HFFc6 (cell line): ENCODE data around the gene LRP11. TPM values are rescaled to one million over a fixed set of nuclear protein-coding genes. Genes with fewer than 3 reads are reported as not detected.

Source experiments
- DNase-seq: peaks from one replicate; pipeline ENCODE4 v3.0.0-alpha.2; 2018
- H3K27ac Mint-ChIP-seq: 2 replicates; pipeline ENCODE4 v1.8.0; 2020; ENCODE audit warnings: mild to moderate bottlenecking, mixed read lengths
- H3K27me3 Mint-ChIP-seq: 2 replicates; pipeline ENCODE4 v1.8.0; 2021; ENCODE audit warnings: mild to moderate bottlenecking, moderate library complexity, mixed read lengths; ENCODE audit not compliant: insufficient read depth
- H3K36me3 Mint-ChIP-seq: 2 replicates; pipeline ENCODE4 v1.8.0; 2021; ENCODE audit warnings: low read depth, mixed read lengths
- H3K4me1 Mint-ChIP-seq: 2 replicates; pipeline ENCODE4 v1.8.0; 2020; ENCODE audit warnings: low read depth, mixed read lengths
- H3K4me3 Mint-ChIP-seq: 2 replicates; pipeline ENCODE4 v1.8.0; 2020; ENCODE audit warnings: mild to moderate bottlenecking, moderate library complexity, mixed read lengths
- H3K9me3 Mint-ChIP-seq: 2 replicates; pipeline ENCODE4 v1.8.0; 2020; ENCODE audit warnings: mild to moderate bottlenecking, mixed read lengths
- CTCF ChIP-seq: fragments of 200-600 bp; sonication (generic); IDR thresholded peaks from 2 replicates; pipeline ENCODE4 v1.5.0; 2021; ENCODE audit warnings: antibody characterized with exemption, mild to moderate bottlenecking
- total RNA-seq, 6 experiments: library from RNA; stranded (reverse); fragmentation: NEBNext Ultra II Directional; extraction: Animal tissue kit (Norgen Biotek cat#: 25700); gene quantifications; 2 replicates in 1 of 6; 3 replicates in 5 of 6; pipeline ENCODE4 v1.2.3, GENCODE V29; 2021

The LRP11 gene
- total RNA-seq, 6 experiments from 2014 or later: 27.4 to 34.6 (median 30.4) TPM

- TF ChIP-seq CTCF: no peak
- peak overlapping the region; percentile 71 for H3K27ac Mint-ChIP-seq
- DNase-seq: no peak
- H3K9me3 Mint-ChIP-seq: no peaks in the 10 kb centered on the region
- peak overlapping the region; percentile 91 for H3K4me3 Mint-ChIP-seq
- H3K27me3 Mint-ChIP-seq: peaks cover 4% of the 10 kb centered on the region; the same call in 1 of the 2 replicates
- peaks cover 67% of the 10 kb centered on the region for H3K4me1 Mint-ChIP-seq
- no peaks in the 10 kb centered on the region for H3K36me3 Mint-ChIP-seq
These were observed 2.3 kb downstream of the LRP11 start for GRCh38 chr6:149861603-149862423.

- peak overlapping the region; percentile 3; the same call in 1 of the 2 replicates for H3K4me3 Mint-ChIP-seq
- H3K27ac Mint-ChIP-seq: peak overlapping the region; percentile 71
- peaks cover 75% of the 10 kb centered on the region for H3K4me1 Mint-ChIP-seq
These were observed 3.1 kb downstream of the LRP11 start for GRCh38 chr6:149860834-149861602.

GRCh38 chr6:149860513-149860833 is 3.7 kb downstream of the LRP11 start:
- no peak for DNase-seq
- no peak for TF ChIP-seq CTCF
- Mint-ChIP-seq H3K4me1 (peaks cover 80% of the 10 kb centered on the region), H3K36me3 (no peaks in the 10 kb centered on the region), H3K27me3 (no peaks in the 10 kb centered on the region), H3K4me3 (no peak overlapping the region), H3K27ac (peak overlapping the region; percentile 71), H3K9me3 (no peaks in the 10 kb centered on the region)

More at GRCh38 chr6:149860834-149861602, 3.1 kb downstream of the LRP11 start:
- no peak for TF ChIP-seq CTCF
- H3K9me3 Mint-ChIP-seq: no peaks in the 10 kb centered on the region
- H3K36me3 Mint-ChIP-seq: no peaks in the 10 kb centered on the region
- no peaks in the 10 kb centered on the region for H3K27me3 Mint-ChIP-seq
- no peak for DNase-seq

- no peaks in the 10 kb centered on the region for H3K27me3 Mint-ChIP-seq
- H3K36me3 Mint-ChIP-seq: no peaks in the 10 kb centered on the region
- no peak for TF ChIP-seq CTCF
- peak overlapping the region; percentile 55 for H3K27ac Mint-ChIP-seq
- peaks cover 82% of the 10 kb centered on the region for H3K4me1 Mint-ChIP-seq
- no peak for DNase-seq
- H3K9me3 Mint-ChIP-seq: no peaks in the 10 kb centered on the region
- no peak overlapping the region for H3K4me3 Mint-ChIP-seq
These were observed 4.2 kb downstream of the LRP11 start for GRCh38 chr6:149859938-149860337.

- DNase-seq: peak; percentile 92
- H3K4me3 Mint-ChIP-seq: peak overlapping the region; percentile 45; the same call in 1 of the 2 replicates
- no peaks in the 10 kb centered on the region for H3K36me3 Mint-ChIP-seq
- H3K4me1 Mint-ChIP-seq: peaks cover 84% of the 10 kb centered on the region
- H3K27me3 Mint-ChIP-seq: no peaks in the 10 kb centered on the region
- H3K27ac Mint-ChIP-seq: peak overlapping the region; percentile 55
- TF ChIP-seq CTCF: no peak
- no peaks in the 10 kb centered on the region for H3K9me3 Mint-ChIP-seq
These were observed 4.8 kb downstream of the LRP11 start for GRCh38 chr6:149859368-149859767.
